ENCODE measurements around the gene SMIM43. TPM values are rescaled to one million over a fixed set of nuclear protein-coding genes. Genes with fewer than 3 reads are reported as not detected.

The SMIM43 gene
- total and polyA plus RNA-seq, 2 donors (not counting 1 experiment from before 2014, with no cell fraction given): 0.83 to 2.5 TPM

- peaks cover 10% of the 10 kb centered on the region for H3K4me1 ChIP-seq (ENCODE audit: control insufficient read depth, extremely low read depth, insufficient read depth, low read length)
- no peaks in the 10 kb centered on the region for H4K20me1 ChIP-seq (ENCODE audit: control insufficient read depth, extremely low read depth, insufficient read depth, low read length)
- no peak overlapping the region for H3K27ac ChIP-seq (ENCODE audit: insufficient read depth, low read length)
- H3K4me3 ChIP-seq (replicated peaks in 1 of 4; ENCODE audit: control extremely low read depth in 1 of 4, insufficient read depth in 1 of 4, low read depth in 3 of 4, low read length in 4 of 4): no peak overlapping the region
- H3K9me3 ChIP-seq (ENCODE audit: control insufficient read depth, insufficient read depth, low read depth, low read length): no peaks in the 10 kb centered on the region
- H2AFZ ChIP-seq (ENCODE audit: low read length): no peak overlapping the region
- no peaks in the 10 kb centered on the region for H3K27me3 ChIP-seq (ENCODE audit: control insufficient read depth, insufficient read depth, low read length)
- H3K36me3 ChIP-seq (ENCODE audit: control insufficient read depth, insufficient read depth, low read length): no peaks in the 10 kb centered on the region
- DNase-seq (ENCODE audit: low read depth in 2 of 2): no peak
- H3K79me2 ChIP-seq (ENCODE audit: control insufficient read depth, insufficient read depth, low read length): no peaks in the 10 kb centered on the region
- no peak for TF ChIP-seq EZH2 (IDR thresholded peaks at IDR 0.05; ENCODE audit: low read length, missing control alignments)
- TF ChIP-seq CTCF (conservative IDR thresholded peaks at IDR 0.05 in 1 of 2, IDR thresholded peaks at IDR 0.05 in 1 of 2; ENCODE audit: low read depth in 1 of 2, low read length in 2 of 2): no peak
- H3K9ac ChIP-seq (ENCODE audit: insufficient read depth, low read length): no peak overlapping the region
- no peak overlapping the region for H3K4me2 ChIP-seq (ENCODE audit: extremely low read depth, insufficient read depth, low read length)
Measured at GRCh38 chr4:121783210-121783609, 18.2 kb upstream of the SMIM43 start.

- no peaks in the 10 kb centered on the region for H3K79me2 ChIP-seq (ENCODE audit: control insufficient read depth, insufficient read depth, low read length)
- no peak overlapping the region for H3K4me3 ChIP-seq (replicated peaks in 1 of 4; ENCODE audit: control extremely low read depth in 1 of 4, insufficient read depth in 1 of 4, low read depth in 3 of 4, low read length in 4 of 4)
- no peaks in the 10 kb centered on the region for H3K9me3 ChIP-seq (ENCODE audit: control insufficient read depth, insufficient read depth, low read depth, low read length)
- H4K20me1 ChIP-seq (ENCODE audit: control insufficient read depth, extremely low read depth, insufficient read depth, low read length): no peaks in the 10 kb centered on the region
- no peaks in the 10 kb centered on the region for H3K27me3 ChIP-seq (ENCODE audit: control insufficient read depth, insufficient read depth, low read length)
- H3K4me1 ChIP-seq (ENCODE audit: control insufficient read depth, extremely low read depth, insufficient read depth, low read length): peaks cover 2% of the 10 kb centered on the region
- TF ChIP-seq EZH2 (IDR thresholded peaks at IDR 0.05; ENCODE audit: low read length, missing control alignments): no peak
- TF ChIP-seq CTCF (conservative IDR thresholded peaks at IDR 0.05 in 1 of 2, IDR thresholded peaks at IDR 0.05 in 1 of 2; ENCODE audit: low read depth in 1 of 2, low read length in 2 of 2): no peak
- H3K36me3 ChIP-seq (ENCODE audit: control insufficient read depth, insufficient read depth, low read length): no peaks in the 10 kb centered on the region
- peak in 1 of 2 donors; percentile 87 for DNase-seq (ENCODE audit: low read depth in 2 of 2)
- H3K9ac ChIP-seq (ENCODE audit: insufficient read depth, low read length): no peak overlapping the region
- H3K27ac ChIP-seq (ENCODE audit: insufficient read depth, low read length): no peak overlapping the region
- no peak overlapping the region for H2AFZ ChIP-seq (ENCODE audit: low read length)
- H3K4me2 ChIP-seq (ENCODE audit: extremely low read depth, insufficient read depth, low read length): no peak overlapping the region
Measured at GRCh38 chr4:121778991-121779628, 14.1 kb upstream of the SMIM43 start.

GRCh38 chr4:121777625-121778024 is 12.7 kb upstream of the SMIM43 start:
- H3K4me2 ChIP-seq (ENCODE audit: extremely low read depth, insufficient read depth, low read length): no peak overlapping the region
- H3K36me3 ChIP-seq (ENCODE audit: control insufficient read depth, insufficient read depth, low read length): no peaks in the 10 kb centered on the region
- no peak overlapping the region for H3K9ac ChIP-seq (ENCODE audit: insufficient read depth, low read length)
- DNase-seq (ENCODE audit: low read depth in 2 of 2): peak in 1 of 2 donors; percentile 74
- no peaks in the 10 kb centered on the region for H4K20me1 ChIP-seq (ENCODE audit: control insufficient read depth, extremely low read depth, insufficient read depth, low read length)
- H2AFZ ChIP-seq (ENCODE audit: low read length): no peak overlapping the region
- peaks cover 2% of the 10 kb centered on the region for H3K4me1 ChIP-seq (ENCODE audit: control insufficient read depth, extremely low read depth, insufficient read depth, low read length)
- H3K4me3 ChIP-seq (replicated peaks in 1 of 4; ENCODE audit: control extremely low read depth in 1 of 4, insufficient read depth in 1 of 4, low read depth in 3 of 4, low read length in 4 of 4): no peak overlapping the region
- no peak for TF ChIP-seq CTCF (conservative IDR thresholded peaks at IDR 0.05 in 1 of 2, IDR thresholded peaks at IDR 0.05 in 1 of 2; ENCODE audit: low read depth in 1 of 2, low read length in 2 of 2)
- TF ChIP-seq EZH2 (IDR thresholded peaks at IDR 0.05; ENCODE audit: low read length, missing control alignments): no peak
- H3K9me3 ChIP-seq (ENCODE audit: control insufficient read depth, insufficient read depth, low read depth, low read length): no peaks in the 10 kb centered on the region
- no peaks in the 10 kb centered on the region for H3K27me3 ChIP-seq (ENCODE audit: control insufficient read depth, insufficient read depth, low read length)
- no peaks in the 10 kb centered on the region for H3K79me2 ChIP-seq (ENCODE audit: control insufficient read depth, insufficient read depth, low read length)
- H3K27ac ChIP-seq (ENCODE audit: insufficient read depth, low read length): no peak overlapping the region

Data from fibroblast of lung (primary cell).